ENCODE results near the gene SLC45A3. TPM values are rescaled to one million over a fixed set of nuclear protein-coding genes. Genes with fewer than 3 reads are reported as not detected.

The SLC45A3 gene
- total RNA-seq, 1 donor from 2014 or later: 1.8 TPM

- DNase-seq (ENCODE audit: low spot score): no peak
- intact Hi-C loops (cut with DNase I): no loop called here
These were observed 22.8 kb upstream of the SLC45A3 start for GRCh38 chr1:205703072-205703471.

DNA sequence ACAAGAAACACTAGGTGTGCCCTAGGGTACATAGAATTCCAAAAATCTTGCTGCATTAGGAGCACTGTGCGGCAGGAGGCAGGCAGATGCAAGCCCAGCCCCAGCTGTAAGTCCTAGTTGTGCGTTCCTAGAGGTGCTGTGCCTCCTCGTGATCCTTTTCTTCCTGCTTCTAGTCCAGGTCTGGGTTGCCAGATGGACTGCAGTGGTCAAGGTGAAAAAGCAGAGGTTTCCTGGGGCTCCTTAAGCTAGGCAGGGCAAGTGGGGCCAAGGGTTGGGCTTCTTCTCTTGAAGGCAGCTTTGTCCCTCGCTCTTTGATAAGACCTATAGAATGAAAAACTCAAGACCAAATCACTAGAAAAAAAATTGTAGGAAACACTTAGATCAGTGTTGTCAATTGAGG lies 21.6 kb upstream of the SLC45A3 start:
- intact Hi-C loops (cut with DNase I): no loop called here
- DNase-seq (ENCODE audit: low spot score): no peak

- intact Hi-C loops (cut with DNase I): no loop called here
- no peak for DNase-seq (ENCODE audit: low spot score)
These were observed 21.1 kb upstream of the SLC45A3 start for GRCh38 chr1:205701420-205701819.

DNA sequence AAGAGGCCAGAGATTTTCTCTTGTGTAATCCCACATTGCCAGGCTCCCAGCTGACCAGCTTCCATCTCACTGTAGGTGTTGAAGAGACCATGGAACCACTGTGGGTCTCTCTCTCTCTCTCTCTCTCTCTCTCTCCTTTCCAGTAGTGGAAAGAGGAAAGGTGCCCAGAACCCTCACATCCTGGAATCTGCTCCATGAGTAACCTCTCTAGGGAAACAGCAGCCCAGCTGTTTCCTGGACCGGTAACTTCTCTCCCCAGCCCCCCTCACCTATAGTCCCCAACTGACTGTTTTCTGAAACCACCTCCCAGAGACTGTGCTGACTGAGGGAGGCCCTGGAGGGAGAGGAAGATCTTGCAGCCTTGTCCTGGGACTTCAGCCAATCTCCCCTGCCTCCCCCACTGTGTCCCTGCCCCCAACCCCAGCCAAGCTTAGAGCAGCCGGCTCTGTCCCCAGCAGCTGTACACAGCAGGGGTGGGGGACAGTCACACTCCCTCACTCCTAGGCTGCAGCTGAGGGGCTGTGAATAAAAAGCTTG lies 20.6 kb upstream of the SLC45A3 start:
- intact Hi-C loops (cut with DNase I): no loop called here
- DNase-seq (ENCODE audit: low spot score): no peak

DNA sequence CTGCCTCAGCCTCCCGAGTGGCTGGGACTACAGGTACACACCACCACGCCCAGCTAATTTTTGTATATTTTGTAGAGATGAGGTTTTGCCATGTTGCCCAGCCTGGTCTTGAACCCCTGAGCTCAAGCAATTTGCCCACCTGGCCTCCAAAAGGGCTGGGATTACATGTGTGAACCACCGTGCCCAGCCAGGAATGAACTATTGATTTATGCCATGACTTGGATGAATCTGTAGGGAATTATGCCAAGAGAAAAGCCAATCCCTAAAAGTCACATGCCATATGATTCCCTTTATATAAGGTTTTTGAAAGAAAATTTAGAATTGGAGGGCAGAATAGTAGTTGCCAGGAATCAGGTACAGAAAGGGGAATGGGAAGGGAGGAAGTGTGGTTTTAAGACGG lies 19.1 kb upstream of the SLC45A3 start:
- intact Hi-C loops (cut with DNase I): no loop called here
- DNase-seq (ENCODE audit: low spot score): no peak

- intact Hi-C loops (cut with DNase I): no loop called here
- no peak for DNase-seq (ENCODE audit: low spot score)
These were observed 18.6 kb upstream of the SLC45A3 start for GRCh38 chr1:205698921-205699320.

GRCh38 chr1:205693421-205693991 lies 13.2 kb upstream of the SLC45A3 start:
- intact Hi-C loops (cut with DNase I): no loop called here
- peak; percentile 61 for DNase-seq (ENCODE audit: low spot score)

GRCh38 chr1:205692423-205692822 lies 12.1 kb upstream of the SLC45A3 start:
- intact Hi-C loops (cut with DNase I): no loop called here

DNA sequence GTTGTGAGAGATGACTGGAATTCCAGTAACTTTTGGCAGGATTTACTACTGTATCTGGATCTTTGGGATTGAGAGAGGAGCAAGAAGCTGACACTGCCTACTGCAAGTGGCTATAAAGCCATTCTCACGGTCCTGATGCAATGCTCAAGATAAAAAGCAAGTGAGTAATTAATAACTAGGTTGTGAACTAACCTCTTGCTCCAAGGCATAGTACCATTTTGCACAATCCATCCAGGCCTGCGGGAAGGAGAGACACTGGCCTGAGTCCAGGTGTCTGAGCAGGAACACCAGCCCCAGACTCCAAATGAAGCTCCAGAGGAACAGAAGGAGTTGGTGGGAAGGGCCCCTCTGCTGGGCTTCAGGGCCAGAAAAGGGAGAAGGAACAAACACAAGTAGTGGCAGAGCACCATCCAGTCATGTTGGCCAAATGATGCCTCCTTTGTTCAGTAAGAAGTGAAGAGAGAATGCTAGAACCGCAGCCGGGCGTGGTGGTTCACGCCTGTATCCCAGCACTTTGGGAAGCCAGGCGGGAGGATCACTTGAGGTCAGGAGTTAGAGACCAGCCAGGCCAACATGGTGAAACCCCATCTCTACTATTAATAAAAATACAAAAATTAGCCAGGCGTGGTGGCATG lies 9.9 kb upstream of the SLC45A3 start:
- intact Hi-C loops (cut with DNase I): no loop called here
- peak; percentile 53 for DNase-seq (ENCODE audit: low spot score)

More at GRCh38 chr1:205692423-205692822, 12.1 kb upstream of the SLC45A3 start:
- DNase-seq (ENCODE audit: low spot score): peak; percentile 38

DNA sequence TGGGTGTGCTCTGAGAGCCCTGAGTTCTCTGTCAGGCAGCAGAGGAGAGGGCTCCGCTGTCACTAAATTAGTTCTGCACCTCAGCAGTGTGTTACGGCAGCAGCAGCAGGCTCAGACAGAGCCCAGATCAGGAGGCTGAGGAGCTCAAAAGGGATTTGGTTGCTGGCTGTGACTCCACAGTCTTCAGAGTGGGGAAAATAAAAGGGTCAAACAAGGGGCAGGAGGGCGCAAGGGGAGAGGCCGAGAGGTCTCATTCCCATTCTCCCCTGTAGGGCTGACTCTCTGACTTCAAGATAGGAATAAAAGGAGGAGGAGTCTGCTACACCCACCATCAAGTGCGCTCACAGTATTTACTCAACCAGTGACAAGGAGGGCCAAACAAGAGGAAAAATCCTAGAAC lies 9.2 kb upstream of the SLC45A3 start:
- intact Hi-C loops (cut with DNase I): no loop called here

GRCh38 chr1:205688171-205689080 lies 8.1 kb upstream of the SLC45A3 start:
- intact Hi-C loops (cut with DNase I): no loop called here
- no peak for DNase-seq (ENCODE audit: low spot score)

More for the DNA sequence above, 9.2 kb upstream of the SLC45A3 start:
- no peak for DNase-seq (ENCODE audit: low spot score)

DNA sequence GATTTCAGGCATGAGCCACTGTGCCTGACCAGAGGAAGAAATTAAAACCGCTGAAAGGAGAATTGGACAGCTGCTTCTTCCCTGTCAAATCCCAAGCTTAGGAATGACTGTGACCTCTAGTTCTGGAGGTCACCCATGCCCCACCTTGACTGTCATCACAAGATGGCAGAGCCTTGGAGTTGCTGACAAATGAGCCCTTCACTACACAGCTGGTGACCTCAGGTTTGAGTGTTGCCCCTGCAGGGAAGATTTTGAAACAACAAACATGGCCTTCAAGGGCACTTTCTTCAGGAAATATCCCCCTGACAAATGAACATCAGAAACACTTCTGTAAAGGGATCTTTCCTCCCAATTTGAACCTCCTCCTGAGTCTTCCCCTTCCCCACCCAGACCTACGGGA lies 6.9 kb upstream of the SLC45A3 start:
- no peak for DNase-seq (ENCODE audit: low spot score)

DNA sequence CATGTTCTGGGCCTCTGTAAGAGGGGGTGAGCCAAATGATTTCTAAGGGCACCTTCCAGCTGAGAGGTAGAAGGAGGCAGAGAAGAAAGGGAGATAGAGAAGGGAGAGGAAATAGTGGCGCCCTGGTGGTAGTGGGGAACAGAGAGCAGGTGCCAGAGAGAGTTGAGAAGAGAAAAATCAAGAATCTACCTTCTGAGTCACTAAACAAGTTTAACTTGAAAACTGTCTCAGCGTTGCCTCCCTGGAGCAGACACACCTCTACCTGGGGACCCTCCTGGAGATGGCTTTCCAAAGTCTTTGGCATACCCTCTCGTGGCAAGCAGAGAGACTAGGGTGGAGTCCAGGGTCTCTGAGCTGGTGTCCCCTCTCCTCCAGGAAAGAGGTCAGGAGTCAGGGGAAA lies 1.1 kb upstream of the SLC45A3 start:
- DNase-seq (ENCODE audit: low spot score): no peak
- intact Hi-C loops (cut with DNase I): no loop called here

More for the DNA sequence above, 6.9 kb upstream of the SLC45A3 start:
- intact Hi-C loops (cut with DNase I): no loop called here

DNA sequence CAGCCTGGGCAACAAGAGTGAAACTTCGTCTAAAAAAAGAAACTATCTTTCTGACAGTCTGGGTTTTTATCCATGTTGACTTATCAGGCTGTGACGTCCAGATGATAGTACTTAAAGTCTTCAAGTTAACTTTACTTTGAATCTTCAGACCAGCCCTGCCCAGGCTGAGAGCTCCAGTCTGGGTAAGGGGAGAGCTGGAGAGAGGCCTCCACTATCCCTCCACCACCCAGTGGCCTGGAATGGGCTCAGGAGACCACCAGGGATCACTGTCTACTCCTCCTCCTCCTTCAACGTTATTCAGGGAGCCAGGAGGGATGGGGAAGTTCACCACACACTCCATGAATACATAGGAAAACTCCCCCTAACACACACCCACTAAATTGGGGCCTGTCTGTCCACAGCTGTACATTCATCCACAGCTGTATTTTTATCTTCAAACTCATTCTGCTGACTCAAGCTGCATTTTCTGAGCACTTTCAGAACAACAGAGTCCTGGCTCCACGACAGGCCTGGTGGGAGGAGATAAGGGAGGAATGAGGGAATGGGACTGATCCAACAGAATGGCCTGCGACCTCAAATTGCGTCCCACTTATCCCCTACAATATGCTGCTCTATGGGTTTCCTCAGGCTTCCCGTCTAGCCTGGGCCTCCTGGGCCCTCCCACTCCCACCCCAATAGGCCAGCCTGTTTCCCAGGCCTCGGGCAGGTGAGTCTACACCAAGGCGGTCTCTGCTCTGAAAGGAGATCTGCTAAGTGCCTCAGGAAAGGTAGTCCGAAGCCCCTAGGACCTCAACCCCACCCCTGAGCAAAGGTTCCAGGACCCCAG lies 1.8 kb downstream of the SLC45A3 start:
- no peak for DNase-seq (ENCODE audit: low spot score)
- intact Hi-C loops (cut with DNase I): no loop called here

GRCh38 chr1:205677167-205677566 lies 3.1 kb downstream of the SLC45A3 start:
- no peak for DNase-seq (ENCODE audit: low spot score)
- intact Hi-C loops (cut with DNase I): no loop called here

DNA sequence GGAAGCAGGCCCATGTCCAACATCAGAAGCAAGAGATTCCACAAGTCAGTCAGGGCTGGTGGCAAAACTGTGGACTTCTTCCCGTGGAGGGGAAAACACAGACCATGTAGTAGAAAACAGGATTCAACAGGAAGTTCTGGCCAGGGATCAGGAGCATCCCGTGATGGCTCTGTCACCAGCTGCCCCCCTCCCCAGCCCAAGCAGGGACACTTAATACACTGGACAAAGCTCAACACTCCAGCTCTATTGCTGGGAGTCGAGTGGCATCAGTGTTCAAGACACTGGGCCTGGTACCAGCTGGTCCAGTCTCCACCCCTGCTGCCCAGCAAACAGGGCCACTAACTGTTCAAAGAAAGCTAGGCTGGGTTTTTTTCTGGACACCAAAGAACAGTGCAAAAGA lies 3.7 kb downstream of the SLC45A3 start:
- no peak for DNase-seq (ENCODE audit: low spot score)
- intact Hi-C loops (cut with DNase I): no loop called here

- intact Hi-C loops (cut with DNase I): no loop called here
These were observed 4.3 kb downstream of the SLC45A3 start for GRCh38 chr1:205676002-205676401.

DNA sequence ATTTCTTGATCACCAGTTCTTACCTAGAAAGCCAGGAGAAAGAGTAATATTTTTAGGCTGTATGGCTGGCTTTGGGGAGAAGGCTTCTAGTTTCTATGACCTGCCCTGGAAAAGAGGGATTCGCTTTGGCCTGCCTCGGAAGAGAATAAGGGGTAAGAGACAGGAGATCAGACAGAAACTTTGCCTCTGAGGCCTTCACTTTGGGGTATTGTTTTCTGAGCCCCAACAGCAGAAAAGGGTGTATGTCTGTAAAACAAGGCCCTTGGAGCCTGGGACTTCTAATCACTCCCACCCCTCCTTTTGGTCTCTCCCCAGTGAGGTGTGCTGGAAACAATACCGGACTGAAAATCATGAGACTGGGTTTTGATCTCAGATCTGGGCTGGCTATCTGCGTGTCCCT lies 5.1 kb downstream of the SLC45A3 start:
- intact Hi-C loops (cut with DNase I): no loop called here
- DNase-seq (ENCODE audit: low spot score): no peak

More at GRCh38 chr1:205676002-205676401, 4.3 kb downstream of the SLC45A3 start:
- no peak for DNase-seq (ENCODE audit: low spot score)

- intact Hi-C loops (cut with DNase I): no loop called here
These were observed 7.3 kb downstream of the SLC45A3 start for GRCh38 chr1:205672970-205673369.

More at GRCh38 chr1:205672970-205673369, 7.3 kb downstream of the SLC45A3 start:
- no peak for DNase-seq (ENCODE audit: low spot score)
